ENCODE measurements around the gene CLDND2. TPM values are rescaled to one million over a fixed set of nuclear protein-coding genes. Genes with fewer than 3 reads are reported as not detected.
"Not testable (repeated sequence)": the region's sequence is repeated elsewhere in the genome, so short reads cannot be mapped to it uniquely, and the experiment has no call there.

CLDND2 gene, protein sequence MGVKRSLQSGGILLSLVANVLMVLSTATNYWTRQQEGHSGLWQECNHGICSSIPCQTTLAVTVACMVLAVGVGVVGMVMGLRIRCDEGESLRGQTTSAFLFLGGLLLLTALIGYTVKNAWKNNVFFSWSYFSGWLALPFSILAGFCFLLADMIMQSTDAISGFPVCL
- 1 to 10 TPM in 9 of 10 donors, not detected in 1; 1.4 to 2.2 (median 1.6) TPM for total RNA-seq
- polyA plus RNA-seq: 1 to 10 TPM in 1 of 2 donors, not detected in 1; 1.2 TPM
- long read RNA-seq, donor 1, partial matches to known transcripts: 1 of 1 reads
- long read RNA-seq, donor 1, other reads (novel, unspliced or antisense): 0 of 1 reads
- long read RNA-seq, donor 2: 0 reads
- long read RNA-seq, donor 3: 0 reads

DNA sequence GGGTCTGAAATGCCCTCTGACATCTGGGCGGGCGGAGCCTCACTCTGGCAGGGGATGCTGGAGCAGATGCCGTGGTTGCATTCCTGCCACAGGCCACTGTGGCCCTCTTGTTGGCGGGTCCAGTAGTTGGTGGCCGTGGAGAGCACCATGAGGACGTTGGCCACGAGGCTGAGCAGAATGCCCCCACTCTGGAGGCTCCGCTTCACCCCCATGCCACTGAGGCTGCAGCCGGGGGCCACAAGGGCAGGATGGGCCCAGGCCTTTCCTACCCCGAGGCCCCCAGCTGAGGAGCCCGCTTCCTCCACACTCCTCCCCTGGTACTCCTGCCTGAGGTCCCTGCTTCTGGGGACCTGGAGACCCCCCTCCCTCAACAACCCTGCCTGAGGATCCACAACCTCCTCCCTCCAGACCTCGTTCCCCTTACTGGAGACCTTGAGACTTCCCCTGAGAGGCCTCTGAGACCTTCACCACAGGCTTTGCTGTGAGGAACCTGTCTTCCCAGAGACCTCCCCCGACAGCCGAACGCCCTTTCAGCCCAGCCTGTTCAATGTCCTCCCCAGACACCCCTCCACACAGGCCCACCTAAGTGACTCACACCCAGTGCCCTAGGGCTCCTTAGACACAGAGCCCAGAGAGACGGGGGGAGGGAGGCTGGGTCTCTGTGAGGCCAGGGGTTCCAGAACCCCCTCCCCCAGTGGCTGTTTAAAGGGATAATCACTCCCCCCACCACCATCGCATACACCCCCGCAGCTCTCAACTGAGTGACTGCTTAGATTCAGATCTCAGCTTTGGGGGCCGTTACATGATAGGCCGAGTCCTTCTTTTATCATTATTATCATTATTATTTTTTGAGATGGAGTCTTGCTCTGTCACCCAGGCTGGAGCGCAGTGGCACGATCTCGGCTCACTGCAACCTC lies at the start of gene CLDND2:
TSS of gene CLDND2 (minus strand) at position 638 of the 917 bp plus-strand sequence. CDS start at position 212, 426 bp downstream.
- ATAC-seq (no peak), DNase-seq (no peak)
- intact Hi-C loops (cut with DNase I): loop anchor here in 1 of 10 donors (10.0 kb wide), 1 partner anchor 264 kb away; the partner anchor contains the start of gene CTU1
- H3K27ac ChIP-seq: peak within 1 kb of the TSS; percentile 50 to 98 (median 96)
- no peak for TF ChIP-seq CTCF (IDR thresholded peaks at IDR 0.05)
- H3K36me3 ChIP-seq: no peaks in the 10 kb centered on the region
- H3K27me3 ChIP-seq: no peaks in the 10 kb centered on the region
- 67% methylated on average over 23 of the region's 23 CpGs for WGBS, 2 donors
- H3K4me3 ChIP-seq: peak within 1 kb of the TSS; percentile 60 to 93 (median 80)
- no peaks in the 10 kb centered on the region for H3K9me3 ChIP-seq
- H3K4me1 ChIP-seq: peaks cover 0 to 54% (median 22%) of the 10 kb centered on the region in 9 donors

DNA sequence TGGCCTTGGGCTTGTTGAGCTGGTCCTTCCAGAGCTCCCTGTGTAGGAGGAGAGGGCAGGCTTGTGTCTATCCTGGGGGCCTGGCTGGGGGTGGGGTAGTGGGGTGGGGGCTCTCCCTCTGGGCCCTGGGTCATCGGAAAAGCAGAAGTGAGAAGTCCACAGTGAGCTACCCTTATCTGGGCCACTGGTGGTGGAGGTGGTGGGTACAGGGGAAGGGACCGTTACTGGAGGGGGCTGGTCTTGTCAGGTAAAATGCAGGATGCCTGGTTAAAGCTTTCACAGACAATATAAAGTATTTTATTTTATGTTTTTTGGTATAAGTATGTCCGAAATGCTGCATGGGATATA lies 49.0 kb upstream of the CLDND2 start:
- Histone ChIP-seq H3K36me3 (no peaks in the 10 kb centered on the region), H3K27me3 (peaks cover 0 to 44% (median 22%) of the 10 kb centered on the region in 7 donors), H3K4me1 (peaks cover 0 to 42% (median 0%) of the 10 kb centered on the region in 9 donors), H3K27ac (peak overlapping the region in 2 of 10 donors; percentile 17 to 84), H3K4me3 (peak overlapping the region in 1 of 10 donors; percentile 43), H3K9me3 (no peaks in the 10 kb centered on the region)
- 65 to 74% methylated on average over 3 of the region's 3 CpGs for WGBS, 2 donors
- intact Hi-C loops (cut with DNase I): no loop called here
- DNase-seq: no peak
- no peak for ATAC-seq
- TF ChIP-seq CTCF (IDR thresholded peaks at IDR 0.05): no peak

- peak within 1 kb of the TSS in 1 of 10 donors; percentile 43 for H3K4me3 ChIP-seq
- 57% methylated on average over 21 of the region's 21 CpGs for WGBS, 2 donors
- H3K4me1 ChIP-seq: peaks cover 0 to 42% (median 0%) of the 10 kb centered on the region in 9 donors
- peak; percentile 18 to 34 for DNase-seq
- intact Hi-C loops (cut with DNase I): no loop called here
- peak; percentile 39 to 66 (median 59) for ATAC-seq
- no peak for TF ChIP-seq CTCF (IDR thresholded peaks at IDR 0.05)
- H3K9me3 ChIP-seq: no peaks in the 10 kb centered on the region
- no peaks in the 10 kb centered on the region for H3K36me3 ChIP-seq
- peak within 1 kb of the TSS in 2 of 10 donors; percentile 17 to 84 for H3K27ac ChIP-seq
- peaks cover 0 to 44% (median 22%) of the 10 kb centered on the region in 7 donors for H3K27me3 ChIP-seq
Measured at GRCh38 chr19:51417107-51417809, 48.5 kb upstream of the CLDND2 start, which contains the start of gene SIGLEC10. SIGLEC10 (minus strand) TSS chr19:51417642; CDS start chr19:51417581, 61 bp downstream.

GRCh38 chr19:51416422-51416821 lies 47.6 kb upstream of the CLDND2 start:
- H3K9me3 ChIP-seq; DNase-seq; intact Hi-C loops (cut with DNase I); ATAC-seq; H3K36me3 ChIP-seq: not testable (repeated sequence)
- peaks cover 0 to 35% (median 0%) of the 10 kb centered on the region in 9 donors for H3K4me1 ChIP-seq
- H3K27me3 ChIP-seq: peaks cover 0 to 39% (median 17%) of the 10 kb centered on the region in 7 donors
- 72 to 74% methylated on average over 14 to 15 of the region's 15 CpGs for WGBS, 2 donors
- peak overlapping the region in 1 of 10 donors; percentile 84 for H3K27ac ChIP-seq
- H3K4me3 ChIP-seq: peak overlapping the region in 1 of 10 donors; percentile 43

Measured in heart right ventricle (tissue), 16 donors.